ENCODE results near the gene PUS1.

DNA sequence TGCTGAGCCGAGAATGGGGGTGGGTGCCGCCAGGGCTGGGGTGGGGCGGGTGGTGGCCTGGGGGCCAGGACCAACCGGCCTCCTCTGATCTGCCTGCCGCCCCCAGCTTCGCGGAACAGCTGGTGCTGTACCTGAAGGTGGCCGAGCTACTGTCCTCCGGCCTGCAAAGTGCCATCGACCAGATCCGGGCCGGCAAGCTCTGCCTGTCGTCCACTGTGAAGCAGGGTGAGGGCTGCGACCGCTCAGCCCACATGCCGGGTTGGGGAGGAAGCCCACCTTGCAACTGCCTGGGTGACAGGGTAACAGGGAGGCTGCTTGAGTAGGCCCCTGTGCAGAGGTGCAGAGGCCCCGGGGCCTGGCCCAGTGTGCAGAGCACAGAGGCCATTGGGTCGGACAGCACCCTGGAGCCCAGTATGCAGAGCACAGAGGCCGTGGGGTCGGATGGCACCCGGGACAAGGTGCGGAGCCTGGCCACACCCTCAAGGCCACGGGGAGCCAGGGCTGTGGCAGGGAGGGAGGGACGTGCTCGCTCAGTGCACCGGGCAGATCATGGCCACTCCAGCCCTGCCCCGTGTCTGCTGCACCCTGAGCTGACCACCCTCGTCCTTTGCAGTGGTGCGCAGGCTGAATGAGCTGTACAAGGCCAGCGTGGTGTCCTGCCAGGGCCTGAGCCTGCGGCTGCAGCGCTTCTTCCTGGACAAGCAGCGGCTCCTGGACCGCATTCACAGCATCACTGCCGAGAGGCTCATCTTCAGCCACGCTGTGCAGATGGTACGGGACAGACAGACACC lies 9.5 kb upstream of the PUS1 start:
- no peak for TF ChIP-seq POLR2A (IDR thresholded peaks at IDR 0.05)
- TF ChIP-seq, protein P1, sequence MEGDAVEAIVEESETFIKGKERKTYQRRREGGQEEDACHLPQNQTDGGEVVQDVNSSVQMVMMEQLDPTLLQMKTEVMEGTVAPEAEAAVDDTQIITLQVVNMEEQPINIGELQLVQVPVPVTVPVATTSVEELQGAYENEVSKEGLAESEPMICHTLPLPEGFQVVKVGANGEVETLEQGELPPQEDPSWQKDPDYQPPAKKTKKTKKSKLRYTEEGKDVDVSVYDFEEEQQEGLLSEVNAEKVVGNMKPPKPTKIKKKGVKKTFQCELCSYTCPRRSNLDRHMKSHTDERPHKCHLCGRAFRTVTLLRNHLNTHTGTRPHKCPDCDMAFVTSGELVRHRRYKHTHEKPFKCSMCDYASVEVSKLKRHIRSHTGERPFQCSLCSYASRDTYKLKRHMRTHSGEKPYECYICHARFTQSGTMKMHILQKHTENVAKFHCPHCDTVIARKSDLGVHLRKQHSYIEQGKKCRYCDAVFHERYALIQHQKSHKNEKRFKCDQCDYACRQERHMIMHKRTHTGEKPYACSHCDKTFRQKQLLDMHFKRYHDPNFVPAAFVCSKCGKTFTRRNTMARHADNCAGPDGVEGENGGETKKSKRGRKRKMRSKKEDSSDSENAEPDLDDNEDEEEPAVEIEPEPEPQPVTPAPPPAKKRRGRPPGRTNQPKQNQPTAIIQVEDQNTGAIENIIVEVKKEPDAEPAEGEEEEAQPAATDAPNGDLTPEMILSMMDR (IDR thresholded peaks at IDR 0.05): no peak

Data from right lobe of liver (tissue), 4 donors.